PC-9 (cell line): Measurements from ENCODE around the gene SSR4. TPM values are rescaled to one million over a fixed set of nuclear protein-coding genes. Genes with fewer than 3 reads are reported as not detected.

Experiments used
- BruUV-seq: library from RNA; stranded (reverse); fragments of 400-500 nt; replicated peaks from 2 replicates; lab custom pipeline; 2021; lab: Mats Ljungman, UMichigan
- CTCF ChIA-PET: fragments of 300-600 bp; sonication (Branson Sonifier 250); formaldehyde crosslinking; loops from one replicate; lab custom pipeline; 2022; ENCODE audit warnings: antibody characterized with exemption; lab: Charles Lee
- POLR2A ChIA-PET: fragments of 300-600 bp; sonication (Branson Sonifier 250); formaldehyde crosslinking; loops from one replicate; lab custom pipeline; 2022; ENCODE audit warnings: antibody characterized with exemption; ENCODE audit not compliant: unreplicated experiment; lab: Charles Lee
- DNase-seq, 2 experiments: peaks; one replicate each; pipeline versions ENCODE4 v3.0.0 to v3.0.0-alpha.2; 2015 to 2022; ENCODE audit warnings: mixed read lengths in 1 of 2
- H2AFZ ChIP-seq: fragments of 200-600 bp; sonication (generic); 2 replicates; pipeline ENCODE4 v1.8.1; 2017; ENCODE audit warnings: antibody characterized with exemption
- H3F3A ChIP-seq: fragments of 200-600 bp; sonication (generic); 2 replicates; pipeline ENCODE4 v1.8.1; 2017; ENCODE audit warnings: antibody characterized with exemption, mild to moderate bottlenecking, low read depth; ENCODE audit not compliant: insufficient read depth
- H3K27ac ChIP-seq: fragments of 200-600 bp; sonication (generic); 2 replicates; pipeline ENCODE4 v1.6.1; 2016; ENCODE audit warnings: mixed run types
- H3K27me3 ChIP-seq: fragments of 200-600 bp; sonication (generic); 2 replicates; pipeline ENCODE4 v1.6.1; 2016; ENCODE audit warnings: low read depth, mixed run types; ENCODE audit not compliant: insufficient read depth
- H3K36me3 ChIP-seq: fragments of 200-600 bp; sonication (generic); 2 replicates; pipeline ENCODE4 v1.6.1; 2016; ENCODE audit warnings: low read depth, mixed run types
- H3K4me1 ChIP-seq: fragments of 200-600 bp; sonication (generic); replicated peaks from 2 replicates; pipeline ENCODE4 v1.6.1; 2016; ENCODE audit warnings: mixed run types; ENCODE audit not compliant: insufficient read depth
- H3K4me2 ChIP-seq: fragments of 200-600 bp; sonication (generic); 2 replicates; pipeline ENCODE4 v1.6.1; 2017; ENCODE audit warnings: mixed run types
- H3K4me3 ChIP-seq: fragments of 200-600 bp; sonication (generic); 2 replicates; pipeline ENCODE4 v1.6.1; 2016; ENCODE audit warnings: mixed run types
- H3K79me2 ChIP-seq: fragments of 200-600 bp; sonication (generic); 2 replicates; pipeline ENCODE4 v1.6.1; 2017; ENCODE audit warnings: low read depth, mixed run types
- H3K9me2 ChIP-seq: fragments of 200-600 bp; sonication (generic); 2 replicates; pipeline ENCODE4 v1.8.1; 2017; ENCODE audit warnings: mild to moderate bottlenecking; ENCODE audit not compliant: insufficient read depth
- H3K9me3 ChIP-seq: fragments of 200-600 bp; sonication (generic); 2 replicates; pipeline ENCODE4 v1.8.1; 2016; ENCODE audit warnings: low read depth; ENCODE audit not compliant: insufficient read depth
- H4K20me1 ChIP-seq: fragments of 200-600 bp; sonication (generic); 2 replicates; pipeline ENCODE4 v1.8.1; 2017; ENCODE audit not compliant: insufficient read depth
- EZH2 ChIP-seq: fragments of 200-600 bp; sonication (generic); IDR thresholded peaks from 2 replicates; pipeline ENCODE4 v1.8.0; 2017; ENCODE audit warnings: antibody characterized with exemption, low read depth
- intact Hi-C: fragments of 100-400 bp; cut with micrococcal nuclease; formaldehyde crosslinking; loops from one replicate; pipeline ENCODE4 v1.10.0; 2022; ENCODE audit not compliant: unreplicated experiment
- total RNA-seq: library from RNA; stranded (reverse); gene quantifications from 2 replicates; pipeline ENCODE4 v1.2.3, GENCODE V29; 2021
- TF ChIP-seq, protein P1 (sequence below): fragments of 200-600 bp; sonication (generic); conservative IDR thresholded peaks from 2 replicates; pipeline ENCODE4 v1.6.1; 2017; ENCODE audit warnings: mixed run types, antibody characterized with exemption, mild to moderate bottlenecking, moderate library complexity

The SSR4 gene
- total RNA-seq, 1 experiment from 2014 or later, result 223 TPM

DNA sequence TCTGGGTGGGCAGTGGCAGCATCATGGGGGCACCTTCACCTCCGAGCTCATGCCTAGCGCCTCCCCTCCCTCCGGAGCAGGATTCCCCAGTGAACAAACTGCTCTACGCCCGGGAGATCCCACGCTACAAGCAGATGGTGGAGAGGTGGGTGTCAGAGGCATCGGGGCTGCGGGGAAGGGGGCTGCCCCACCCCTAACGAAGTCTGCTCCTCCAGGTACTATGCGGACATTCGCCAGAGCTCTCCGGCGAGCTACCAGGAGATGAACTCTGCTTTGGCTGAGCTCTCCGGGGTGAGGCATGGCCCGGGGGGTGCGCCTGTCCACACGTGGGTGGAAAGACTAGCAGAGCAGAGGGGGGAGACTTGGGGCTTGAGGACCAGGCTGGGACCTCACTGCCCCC lies 16.3 kb upstream of the SSR4 start:
- no peak overlapping the region for H3K27ac ChIP-seq
- no peaks in the 10 kb centered on the region for H4K20me1 ChIP-seq
- no peaks in the 10 kb centered on the region for H3K79me2 ChIP-seq
- H3K4me1 ChIP-seq, result no peaks in the 10 kb centered on the region
- TF ChIP-seq EZH2, result no peak
- TF ChIP-seq, protein P1, sequence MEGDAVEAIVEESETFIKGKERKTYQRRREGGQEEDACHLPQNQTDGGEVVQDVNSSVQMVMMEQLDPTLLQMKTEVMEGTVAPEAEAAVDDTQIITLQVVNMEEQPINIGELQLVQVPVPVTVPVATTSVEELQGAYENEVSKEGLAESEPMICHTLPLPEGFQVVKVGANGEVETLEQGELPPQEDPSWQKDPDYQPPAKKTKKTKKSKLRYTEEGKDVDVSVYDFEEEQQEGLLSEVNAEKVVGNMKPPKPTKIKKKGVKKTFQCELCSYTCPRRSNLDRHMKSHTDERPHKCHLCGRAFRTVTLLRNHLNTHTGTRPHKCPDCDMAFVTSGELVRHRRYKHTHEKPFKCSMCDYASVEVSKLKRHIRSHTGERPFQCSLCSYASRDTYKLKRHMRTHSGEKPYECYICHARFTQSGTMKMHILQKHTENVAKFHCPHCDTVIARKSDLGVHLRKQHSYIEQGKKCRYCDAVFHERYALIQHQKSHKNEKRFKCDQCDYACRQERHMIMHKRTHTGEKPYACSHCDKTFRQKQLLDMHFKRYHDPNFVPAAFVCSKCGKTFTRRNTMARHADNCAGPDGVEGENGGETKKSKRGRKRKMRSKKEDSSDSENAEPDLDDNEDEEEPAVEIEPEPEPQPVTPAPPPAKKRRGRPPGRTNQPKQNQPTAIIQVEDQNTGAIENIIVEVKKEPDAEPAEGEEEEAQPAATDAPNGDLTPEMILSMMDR, result no peak
- DNase-seq, result no peak
- intact Hi-C loops, result no loop called here
- no TSS peak for BruUV-seq
- no peak overlapping the region for H3K4me3 ChIP-seq
- CTCF ChIA-PET, result no interaction called here
- no peaks in the 10 kb centered on the region for H3K36me3 ChIP-seq
- POLR2A ChIA-PET, result no interaction called here
- H3K9me3 ChIP-seq, result no peaks in the 10 kb centered on the region
- H3K9me2 ChIP-seq, result no peaks in the 10 kb centered on the region
- no peaks in the 10 kb centered on the region for H3K27me3 ChIP-seq
- no peak overlapping the region for H2AFZ ChIP-seq
- no peak overlapping the region for H3K4me2 ChIP-seq
- no peaks in the 10 kb centered on the region for H3F3A ChIP-seq

DNA sequence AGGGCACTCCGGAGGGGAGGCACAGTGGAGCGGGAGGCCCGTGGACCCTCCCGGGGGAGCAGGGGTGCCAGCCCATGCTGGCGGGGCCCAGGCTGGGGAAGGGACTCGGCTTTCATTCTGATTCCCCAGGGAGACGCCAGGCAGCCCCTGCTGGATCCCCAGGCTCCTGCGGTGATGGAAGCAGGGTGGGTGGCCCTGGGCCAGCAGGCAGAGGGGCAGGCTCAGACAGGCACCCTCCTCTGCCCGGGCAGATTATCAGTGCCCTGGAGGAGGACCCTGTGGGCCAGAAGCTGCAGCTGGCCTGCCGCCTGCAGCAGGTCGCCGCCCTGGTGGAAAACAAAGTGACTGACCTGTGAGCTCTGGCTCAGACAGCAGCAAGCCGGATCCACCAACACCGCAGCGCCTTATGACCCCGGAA lies 15.8 kb upstream of the SSR4 start:
- Histone ChIP-seq H3K9me2 (no peaks in the 10 kb centered on the region), H4K20me1 (no peaks in the 10 kb centered on the region), H3K9me3 (no peaks in the 10 kb centered on the region), H3K27ac (no peak overlapping the region), H3K4me2 (no peak overlapping the region), H3K36me3 (no peaks in the 10 kb centered on the region), H3K4me3 (no peak overlapping the region), H2AFZ (no peak overlapping the region), H3K79me2 (no peaks in the 10 kb centered on the region), H3K4me1 (no peaks in the 10 kb centered on the region), H3K27me3 (no peaks in the 10 kb centered on the region), H3F3A (no peaks in the 10 kb centered on the region)
- ChIA-PET POLR2A (no interaction called here), CTCF (no interaction called here)
- no TSS peak for BruUV-seq
- TF ChIP-seq, protein P1, result no peak
- no peak for TF ChIP-seq EZH2
- DNase-seq, result no peak
- intact Hi-C loops, result no loop called here

DNA sequence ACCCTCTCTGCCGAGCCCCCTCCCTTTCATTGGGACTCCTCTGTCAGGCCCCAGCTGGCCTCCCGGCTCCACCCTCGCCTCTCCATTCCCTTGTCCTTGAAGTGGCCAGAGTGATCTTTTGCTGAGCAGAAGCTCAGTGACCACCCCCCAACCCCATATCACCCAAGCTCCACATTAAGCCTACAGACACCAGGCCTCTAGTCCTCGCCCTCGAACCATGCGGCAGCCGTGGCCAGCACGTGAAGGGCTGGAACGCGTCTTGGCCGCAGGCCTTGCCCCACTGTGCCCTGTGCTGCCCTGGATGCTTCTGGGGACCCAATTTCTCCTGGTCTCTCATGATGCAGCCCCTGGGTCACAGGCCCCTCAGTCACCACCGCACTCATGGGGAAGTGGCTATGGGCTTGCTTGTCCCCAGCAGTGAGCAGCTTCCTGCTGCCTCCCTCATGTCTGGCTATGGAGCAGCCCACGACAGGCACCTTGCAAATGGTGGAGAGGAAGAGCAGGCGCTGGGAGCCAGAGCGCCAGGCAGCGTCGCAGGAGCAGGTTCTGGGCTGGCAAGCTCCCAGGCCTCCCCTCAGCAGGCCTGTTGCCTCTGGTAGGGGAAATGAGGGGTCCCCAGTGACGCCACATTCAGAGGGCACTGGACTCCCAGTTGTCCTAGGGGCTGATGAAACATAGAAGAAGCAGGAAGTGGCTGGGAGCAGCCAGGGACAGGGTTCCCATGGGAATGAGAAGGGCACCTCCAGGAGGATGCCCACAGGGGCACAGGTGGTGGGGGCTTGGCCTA lies 14.4 kb upstream of the SSR4 start:
- no peak for DNase-seq
- ChIA-PET CTCF (interaction anchor here (0.7 kb wide), 1 partner anchor 486 kb away, joined by 3 read pairs; no protein-coding TSS in a partner anchor), POLR2A (interaction anchor here (0.6 kb wide), 1 partner anchor 48 kb away, joined by 3 read pairs; no protein-coding TSS in a partner anchor)
- Histone ChIP-seq H3F3A (no peaks in the 10 kb centered on the region), H3K4me2 (no peak overlapping the region), H3K9me3 (no peaks in the 10 kb centered on the region), H3K9me2 (no peaks in the 10 kb centered on the region), H3K36me3 (no peaks in the 10 kb centered on the region), H2AFZ (no peak overlapping the region), H3K27ac (no peak overlapping the region), H4K20me1 (no peaks in the 10 kb centered on the region), H3K4me3 (no peak overlapping the region), H3K79me2 (no peaks in the 10 kb centered on the region), H3K4me1 (no peaks in the 10 kb centered on the region), H3K27me3 (no peaks in the 10 kb centered on the region)
- no TSS peak for BruUV-seq
- TF ChIP-seq EZH2, result no peak
- TF ChIP-seq, protein P1, result no peak
- intact Hi-C loops, result no loop called here
